Activated CD4-positive, alpha-beta T cell treated with anti-CD3 and anti-CD28 coated beads, Interleukin-2, amount 10 ng/mL, durations not matched to agents 7 days and 5 days (primary cell): Measurements from ENCODE around the gene FNDC7. TPM values are rescaled to one million over a fixed set of nuclear protein-coding genes. Genes with fewer than 3 reads are reported as not detected.

Source experiments
- total RNA-seq, 2 experiments: library from RNA; stranded (reverse); gene quantifications; one replicate each; pipeline ENCODE4 v1.2.3, GENCODE V29; 2021

Gene FNDC7
- total RNA-seq, 2 experiments from 2014 or later: not detected

Other genes starting within 250 kb of the FNDC7 start
- gene EEIG2, start 152.8 kb upstream of the FNDC7 start, total RNA-seq: 10 to 100 TPM; 14.5 to 16.3 TPM
- 10 to 100 TPM; 22.7 to 23.6 TPM for gene HENMT1, start 51.8 kb upstream of the FNDC7 start, total RNA-seq
- 10 to 100 TPM; 76.4 to 79.8 TPM for gene PRPF38B, start 20.6 kb upstream of the FNDC7 start, total RNA-seq
- gene STXBP3, start 33.8 kb downstream of the FNDC7 start, total RNA-seq: 10 to 100 TPM; 49.8 to 55.3 TPM
- not detected for gene AKNAD1, start 144.2 kb downstream of the FNDC7 start, total RNA-seq
- 10 to 100 TPM; 44.8 to 52.0 TPM for gene GPSM2, start 164.1 kb downstream of the FNDC7 start, total RNA-seq